HG03025 (cell line): ENCODE results near the gene CENPN.

Source experiments
- ATAC-seq: cut with Tn5 transposase; IDR thresholded peaks from one replicate; pipeline ENCODE4 v1.9.1; 2021; ENCODE audit warnings: mild to moderate bottlenecking, moderate library complexity; ENCODE audit not compliant: unreplicated experiment, low FRiP score

Gene CENPN

DNA sequence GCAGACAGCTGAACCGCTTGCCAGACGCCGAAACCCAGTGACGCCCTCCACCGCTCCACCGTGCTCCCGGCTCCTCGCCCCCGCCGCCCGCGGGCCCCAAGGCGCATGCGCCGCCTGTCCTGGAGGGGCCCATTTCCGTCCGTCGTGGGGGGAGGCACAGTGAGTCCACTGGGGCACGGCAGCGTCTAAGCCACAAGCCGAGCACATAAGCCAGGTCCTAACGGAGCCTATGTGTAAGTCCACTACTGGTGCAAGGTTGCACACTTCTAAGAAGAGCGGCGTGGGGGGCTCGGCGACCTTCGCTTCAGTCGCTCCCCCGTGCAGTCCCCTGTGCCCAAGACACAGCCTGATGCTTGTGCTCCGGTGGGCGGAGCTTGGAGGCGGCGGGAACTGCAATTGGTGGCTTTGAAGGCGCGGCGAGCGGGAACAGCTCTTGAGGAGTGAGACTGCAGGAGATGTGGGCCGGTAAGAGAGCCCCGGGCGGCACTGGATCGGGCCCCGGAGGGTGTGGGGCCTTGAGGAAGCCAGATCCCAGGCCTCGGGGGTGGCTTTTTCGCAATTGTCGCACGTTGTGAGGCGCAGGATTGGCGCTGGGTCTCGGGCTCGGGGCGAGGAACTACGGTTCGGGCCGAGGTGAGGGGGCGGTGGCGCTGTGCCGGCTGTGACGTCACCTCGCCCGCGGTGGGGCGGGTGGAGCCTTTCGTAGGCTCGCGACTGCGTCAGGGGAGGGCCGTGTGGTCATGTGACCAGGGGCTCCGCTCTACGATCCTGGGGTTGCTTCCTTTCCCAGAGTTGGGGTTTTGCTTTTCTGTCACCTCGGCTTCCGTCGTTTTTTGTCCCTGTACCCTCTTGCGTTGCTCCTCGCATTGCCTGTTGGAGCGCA is at the start of gene CENPN, which contains the start of gene CMC2:
Gene CENPN (plus strand): TSS at position 402 of the 883 bp plus-strand sequence. CDS start 4,726 bp downstream, outside the sequence.
Gene CMC2 (minus strand): TSS at position 73 of the 883 bp plus-strand sequence. CDS start 9,491 bp downstream, outside the sequence.
- peak; percentile 89 for ATAC-seq

GRCh38 chr16:80958284-80958683 is 48.7 kb upstream of the CENPN start:
- no peak for ATAC-seq

- no peak for ATAC-seq
Measured at GRCh38 chr16:80962879-80963278, 44.1 kb upstream of the CENPN start.

- ATAC-seq, result no peak
Measured at GRCh38 chr16:80964351-80964750, 42.7 kb upstream of the CENPN start.

DNA sequence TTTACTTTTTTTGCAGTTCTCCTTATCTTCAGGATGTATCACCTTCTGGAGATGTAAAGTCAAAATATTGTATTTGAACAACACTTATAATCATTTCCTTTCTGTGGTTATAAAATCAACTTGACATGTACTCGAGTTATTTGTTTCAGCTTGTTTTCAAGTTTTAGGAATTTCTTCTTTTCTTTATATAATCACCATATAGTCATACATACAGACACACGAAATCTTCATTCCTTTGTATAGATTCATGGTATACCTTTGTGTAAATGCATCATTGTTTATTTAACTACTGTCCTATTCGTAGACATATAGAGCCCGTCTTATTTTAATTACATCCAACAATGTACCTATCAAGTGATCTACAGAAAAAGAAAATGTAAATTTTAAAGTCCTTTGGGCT is 40.4 kb upstream of the CENPN start:
- no peak for ATAC-seq

GRCh38 chr16:80968386-80969113 is 38.5 kb upstream of the CENPN start:
- no peak for ATAC-seq

DNA sequence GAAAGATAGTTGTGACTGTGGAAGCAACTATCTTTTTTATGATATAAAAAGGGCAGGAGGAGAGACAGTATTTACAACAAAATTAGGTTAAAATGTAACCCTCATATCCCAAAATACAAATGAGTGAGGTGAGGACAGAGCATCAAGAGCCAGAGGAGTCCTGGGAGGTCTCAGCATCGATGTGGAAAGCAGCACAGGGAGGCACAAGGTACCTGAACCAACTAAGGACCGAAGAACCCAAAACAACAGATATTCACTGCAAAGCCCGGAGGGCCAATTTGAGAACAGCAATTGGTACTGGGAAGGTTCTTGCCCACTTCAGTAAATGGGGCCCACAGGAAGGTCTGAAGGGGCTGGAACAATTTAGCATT is 37.9 kb upstream of the CENPN start:
- ATAC-seq, result no peak

- peak; percentile 63 for ATAC-seq
Measured at GRCh38 chr16:80971819-80972218, 35.2 kb upstream of the CENPN start.

- no peak for ATAC-seq
Measured at GRCh38 chr16:80972611-80973010, 34.4 kb upstream of the CENPN start.

DNA sequence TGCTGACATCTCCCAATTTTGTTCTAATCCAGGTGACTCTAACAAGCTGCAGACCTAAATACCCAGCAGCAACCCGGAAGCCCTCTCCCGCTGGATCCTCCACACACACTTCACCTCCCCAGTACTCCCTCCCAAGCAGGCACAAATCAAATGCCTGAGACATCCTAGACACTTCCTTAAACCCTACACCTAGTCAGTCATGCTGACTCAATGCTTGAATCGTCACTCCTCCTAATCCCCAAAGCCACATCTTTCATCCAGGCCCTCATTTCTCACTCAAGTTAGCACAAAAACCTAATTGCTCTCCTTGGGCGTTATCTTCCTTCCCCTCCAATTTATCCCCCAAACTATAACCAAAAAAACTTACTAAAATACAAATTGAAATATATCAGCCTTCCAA is 33.0 kb upstream of the CENPN start:
- no peak for ATAC-seq

- no peak for ATAC-seq
Measured at GRCh38 chr16:80974649-80975376, 32.2 kb upstream of the CENPN start.

DNA sequence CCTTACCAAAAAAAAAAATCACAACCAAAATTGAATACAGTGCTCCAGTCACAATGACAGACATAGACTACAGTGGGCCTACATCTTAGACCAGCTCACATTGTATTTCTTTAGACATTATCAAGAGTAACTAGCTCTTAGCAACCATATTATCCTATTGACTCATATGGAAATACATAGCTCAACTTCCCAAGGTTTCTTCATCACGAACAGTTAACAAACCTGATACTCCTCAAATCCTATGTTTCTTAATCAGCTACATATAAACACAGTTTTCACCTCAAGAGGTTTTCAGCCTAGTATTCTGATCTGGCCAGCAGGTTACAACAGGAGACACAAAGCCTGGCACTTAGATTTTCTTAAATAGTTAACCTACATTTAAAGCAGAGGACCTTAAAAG is 30.1 kb upstream of the CENPN start:
- no peak for ATAC-seq

DNA sequence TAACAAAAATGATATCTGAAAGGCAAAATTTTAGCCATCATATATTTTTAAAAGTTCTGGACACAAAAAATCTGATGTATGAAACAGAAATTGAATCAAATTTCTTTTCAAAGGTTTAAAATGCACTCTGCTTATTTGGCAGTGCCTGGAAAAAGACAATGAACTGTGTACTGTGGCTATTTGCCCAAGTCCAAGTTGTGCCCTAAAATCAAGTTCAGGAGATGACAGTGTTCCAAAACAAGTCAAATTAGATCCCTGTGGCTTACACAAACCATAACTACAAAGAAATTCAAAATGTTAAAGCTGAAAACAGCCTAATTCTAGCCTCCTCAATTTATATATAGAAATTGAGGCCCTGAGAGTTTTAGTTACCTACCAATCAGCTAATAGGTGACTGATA is 25.9 kb upstream of the CENPN start:
- ATAC-seq, result no peak

GRCh38 chr16:80982646-80983045 is 24.4 kb upstream of the CENPN start:
- no peak for ATAC-seq

DNA sequence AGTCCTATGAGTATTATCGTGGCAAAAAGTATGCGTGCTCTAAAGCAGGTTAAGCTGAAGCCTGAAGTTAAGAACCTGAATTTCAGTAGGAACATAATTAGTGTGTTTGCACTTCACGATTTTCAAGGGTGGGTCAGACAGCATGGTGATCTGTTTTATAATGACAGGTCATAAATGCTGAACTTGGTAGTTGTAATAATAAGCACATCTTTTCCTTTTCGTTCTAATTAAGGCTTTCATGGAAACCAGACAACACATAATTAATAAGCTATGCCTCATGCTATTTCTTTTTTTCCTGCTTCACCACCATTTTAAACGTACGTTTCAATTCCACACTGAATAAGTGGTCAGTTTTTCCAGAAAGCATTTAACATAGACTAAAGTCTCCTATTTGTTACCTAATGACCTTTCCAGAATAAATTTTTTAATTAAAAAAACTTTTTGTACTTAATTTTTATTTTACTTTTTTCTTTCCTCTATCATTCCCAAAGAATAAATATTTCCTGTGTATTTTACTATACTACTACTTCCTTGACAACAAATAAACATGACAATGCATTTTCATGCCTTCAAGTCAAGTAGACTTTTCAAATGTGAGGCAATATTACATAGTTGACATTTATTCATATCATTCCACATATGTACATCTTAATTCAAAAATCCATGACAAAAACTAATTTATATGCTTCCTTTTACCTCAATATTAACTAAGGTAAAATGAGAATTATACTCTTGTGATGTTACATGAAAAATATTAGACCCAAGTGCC is 22.7 kb upstream of the CENPN start:
- no peak for ATAC-seq

DNA sequence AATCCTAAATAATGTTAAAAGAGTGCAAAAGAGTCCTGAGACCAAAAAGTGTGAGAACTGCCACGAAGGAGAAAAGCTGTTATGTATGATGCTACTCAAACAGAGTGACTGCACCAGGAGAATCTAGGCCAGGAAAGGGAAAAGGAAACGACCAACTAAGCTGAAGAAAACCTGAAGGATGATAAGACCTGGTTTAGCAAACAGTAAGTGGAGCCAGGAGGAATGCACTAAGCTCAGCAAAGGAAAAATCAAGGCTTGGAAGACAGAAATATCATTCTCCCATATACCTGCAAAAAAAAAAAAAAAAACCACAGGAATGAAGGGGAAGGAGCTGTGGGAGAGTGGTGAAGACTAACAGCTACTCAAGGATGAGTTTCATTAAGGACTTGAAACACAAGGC is 21.4 kb upstream of the CENPN start:
- no peak for ATAC-seq

- ATAC-seq, result no peak
Measured at GRCh38 chr16:80986557-80986956, 20.5 kb upstream of the CENPN start.

- ATAC-seq, result no peak
Measured at GRCh38 chr16:80988756-80989155, 18.3 kb upstream of the CENPN start.

DNA sequence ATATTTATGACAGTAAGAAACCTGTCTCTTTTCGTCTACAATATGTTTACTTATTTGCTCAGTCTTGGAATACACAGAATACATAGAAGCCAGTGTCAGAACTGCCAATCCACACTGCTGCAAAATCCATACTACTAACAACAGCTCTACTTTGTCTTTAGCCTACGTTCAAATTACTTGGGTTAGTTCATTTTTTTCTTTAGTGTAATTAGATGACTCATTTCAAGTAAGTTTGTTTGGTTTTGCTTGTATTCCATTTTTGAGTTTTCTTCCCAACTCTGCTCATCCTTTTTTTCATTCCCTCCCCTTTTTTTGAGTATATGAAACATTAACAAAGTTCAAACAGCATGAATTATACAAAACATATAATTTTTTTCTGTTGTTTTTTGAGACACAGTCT is 17.2 kb upstream of the CENPN start:
- no peak for ATAC-seq

DNA sequence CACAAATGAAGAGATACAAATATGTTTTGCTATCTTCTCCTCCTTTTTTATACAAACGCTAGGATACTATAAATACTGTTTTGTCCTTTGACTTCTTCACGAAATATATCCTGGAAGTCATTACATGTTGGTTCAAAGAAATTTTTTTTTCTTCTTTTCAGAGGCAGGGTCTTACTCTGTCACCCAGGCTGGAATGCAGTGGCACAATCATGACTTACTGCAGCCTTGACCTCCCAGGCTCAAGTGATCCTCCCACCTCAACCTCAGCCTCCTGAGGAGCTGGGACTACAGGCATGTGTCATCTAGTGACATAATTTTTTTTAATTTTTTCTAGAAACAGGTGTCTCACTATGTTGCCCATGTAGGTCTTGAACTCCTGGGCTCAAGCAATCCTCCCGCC is 16.4 kb upstream of the CENPN start:
- ATAC-seq, result no peak
